NCI-H1694 treated with DMSO at 0.1 percent for 48 hours (cell line): Measurements from ENCODE around the gene RASSF10.

Source experiments
- DNase-seq: peaks from one replicate; lab custom pipeline; 2025; lab: John Stamatoyannopoulos, UW

Gene RASSF10

GRCh38 chr11:13008625-13009475 lies at the start of gene RASSF10:
Gene RASSF10 (plus strand): TSS chr11:13009316. CDS start chr11:13009577, 261 bp downstream.
- DNase-seq: peak; percentile 8

GRCh38 chr11:12961615-12962014 lies 47.5 kb upstream of the RASSF10 start:
- peak; percentile 15 for DNase-seq

DNA sequence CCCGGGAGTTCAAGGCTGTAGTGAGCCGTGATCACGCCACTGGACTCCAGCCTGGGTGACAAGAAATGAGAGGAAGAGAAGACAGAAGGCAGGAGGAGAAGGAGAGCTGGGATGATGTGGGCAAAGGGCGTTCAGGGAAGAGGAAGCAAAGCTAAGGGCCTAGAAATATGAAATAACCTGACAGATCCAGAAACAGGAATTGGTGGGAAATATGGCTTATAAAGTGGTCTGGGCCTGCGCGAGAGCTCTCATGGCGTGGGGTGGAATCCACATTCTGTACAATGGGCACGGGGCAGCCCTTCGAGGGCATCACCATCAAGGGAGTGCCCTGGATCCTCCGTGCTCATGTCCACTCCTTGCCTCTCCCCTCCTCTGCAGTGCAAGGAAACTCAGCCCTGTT lies 46.8 kb upstream of the RASSF10 start:
- no peak for DNase-seq

GRCh38 chr11:12963051-12963450 lies 46.1 kb upstream of the RASSF10 start:
- DNase-seq: no peak

DNA sequence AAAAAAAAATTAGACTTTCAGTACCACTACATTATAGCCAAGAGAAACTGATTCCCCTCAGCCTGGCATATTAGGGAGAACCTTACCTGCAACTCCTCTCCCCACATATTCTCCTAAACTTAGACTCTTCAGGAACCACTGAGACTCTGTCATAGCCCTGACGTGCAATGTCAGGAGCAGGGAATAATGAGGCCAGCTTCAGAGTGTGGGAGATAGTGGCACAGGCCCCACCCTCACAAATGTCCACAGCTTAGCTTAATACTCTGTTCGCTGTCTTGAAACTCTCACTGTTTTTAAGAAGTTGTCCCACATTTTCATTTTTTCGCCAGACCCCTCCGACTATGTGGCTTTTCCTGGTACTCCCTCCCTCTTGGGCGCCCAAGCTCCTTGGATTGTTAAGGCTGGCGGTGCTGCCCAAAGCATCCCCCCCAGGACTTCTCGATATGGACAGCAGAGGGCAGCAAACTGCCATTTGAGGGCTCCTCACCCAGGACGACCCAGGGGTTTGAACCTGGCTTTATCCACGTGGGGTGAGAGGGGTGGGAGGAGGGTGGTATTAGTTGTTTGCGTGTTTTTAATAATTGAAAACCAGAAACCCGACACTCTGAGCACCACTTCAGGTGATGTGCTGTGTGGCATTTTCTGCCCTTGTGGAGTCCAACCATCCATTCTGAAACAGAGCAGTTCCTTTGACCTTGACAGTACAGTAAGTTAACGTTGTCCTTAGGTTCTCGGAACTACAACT lies 45.2 kb upstream of the RASSF10 start:
- peak; percentile 15 for DNase-seq

GRCh38 chr11:12964650-12965049 lies 44.5 kb upstream of the RASSF10 start:
- no peak for DNase-seq

GRCh38 chr11:12966002-12966401 lies 43.1 kb upstream of the RASSF10 start:
- no peak for DNase-seq

- DNase-seq: no peak
Observed at GRCh38 chr11:12968101-12968500, 41.0 kb upstream of the RASSF10 start.

GRCh38 chr11:12968826-12969225 lies 40.3 kb upstream of the RASSF10 start:
- DNase-seq: no peak

GRCh38 chr11:12971955-12972354 lies 37.2 kb upstream of the RASSF10 start:
- DNase-seq: no peak

- no peak for DNase-seq
Observed at GRCh38 chr11:12973528-12974181, 35.5 kb upstream of the RASSF10 start.

- DNase-seq: no peak
Observed at GRCh38 chr11:12975195-12975594, 33.9 kb upstream of the RASSF10 start.

GRCh38 chr11:12979928-12980689 lies 29.0 kb upstream of the RASSF10 start:
- no peak for DNase-seq

GRCh38 chr11:12981676-12982522 lies 27.2 kb upstream of the RASSF10 start:
- no peak for DNase-seq

GRCh38 chr11:12983336-12983735 lies 25.8 kb upstream of the RASSF10 start:
- DNase-seq: no peak

DNA sequence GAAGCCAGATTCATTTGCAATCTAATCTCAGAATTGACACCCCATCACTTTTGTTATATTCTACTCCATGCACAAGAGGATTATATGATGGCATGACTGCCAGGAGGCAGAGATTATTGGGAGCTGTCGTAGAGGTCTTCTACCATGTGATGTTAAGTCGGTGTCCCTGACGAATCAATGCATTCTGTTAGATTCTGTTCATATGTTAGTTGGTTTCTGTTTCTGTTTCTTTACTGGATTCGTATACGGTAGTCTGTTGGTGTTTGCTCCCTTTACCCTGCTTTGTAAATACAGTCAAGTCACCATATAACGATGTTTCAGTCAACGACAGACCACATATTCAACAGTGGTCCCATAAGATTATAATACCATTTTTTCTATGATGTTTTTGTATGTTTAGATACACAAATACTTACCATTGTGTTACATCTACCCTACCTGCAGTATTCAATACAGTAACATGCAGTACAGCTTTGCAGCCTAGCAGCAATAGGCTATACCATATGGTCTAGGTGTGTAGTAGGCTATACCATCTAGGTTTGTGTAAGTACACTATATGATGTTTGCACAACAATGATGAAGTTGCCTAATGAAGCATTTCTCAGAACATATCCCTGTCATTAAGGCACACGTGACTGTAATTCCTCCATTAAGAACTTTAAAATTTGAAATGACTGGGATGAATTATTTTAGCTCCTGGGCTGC lies 22.8 kb upstream of the RASSF10 start:
- DNase-seq: no peak

DNA sequence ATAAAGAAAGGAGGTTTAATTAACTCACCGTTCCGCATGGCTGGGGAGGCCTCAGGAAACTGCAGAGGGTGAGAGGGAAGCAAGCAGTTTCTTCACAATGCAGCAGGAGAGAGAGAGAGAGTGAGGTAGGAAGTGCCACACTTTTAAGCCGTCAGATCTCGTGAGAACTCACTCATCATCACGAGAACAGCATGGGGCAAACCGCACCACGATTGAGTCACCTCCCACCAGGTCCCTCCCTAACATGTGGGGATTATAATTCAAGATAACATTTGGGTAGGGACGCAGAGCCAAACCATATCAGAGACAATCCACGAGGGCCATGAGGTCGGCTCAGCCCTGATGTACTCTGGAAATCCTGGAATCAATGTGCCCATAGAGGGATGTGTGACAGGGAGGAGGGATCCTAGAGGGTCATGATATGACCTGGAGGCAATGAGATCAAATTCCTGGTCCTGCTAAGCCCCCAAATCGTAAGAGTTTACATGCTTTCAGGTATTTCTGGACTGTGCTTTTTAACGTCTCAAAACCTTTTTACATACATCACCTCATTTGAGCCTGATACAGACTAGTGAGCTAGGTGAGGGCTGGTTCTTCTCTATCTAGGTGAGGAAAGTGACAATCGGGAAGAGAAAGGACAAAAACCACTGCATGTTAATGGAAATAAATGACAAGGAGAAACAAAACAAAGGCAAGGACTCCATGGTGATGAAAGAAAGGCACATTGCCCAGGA lies 19.5 kb upstream of the RASSF10 start:
- DNase-seq: no peak

DNA sequence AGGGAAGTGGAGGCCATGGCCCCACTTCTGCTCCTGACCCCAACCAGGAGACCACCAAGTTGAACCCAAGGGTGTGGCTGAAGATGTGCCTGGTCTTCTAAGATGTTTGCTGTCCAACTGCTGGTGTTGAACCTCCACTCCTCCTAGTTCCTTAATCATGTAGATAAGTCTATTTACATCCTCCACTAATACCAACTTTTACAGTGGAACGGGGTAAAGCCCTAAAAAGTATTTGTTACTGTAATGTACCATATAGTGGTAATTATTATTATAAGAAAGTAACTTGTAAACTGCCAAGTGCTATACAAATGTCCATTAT lies 19.0 kb upstream of the RASSF10 start:
- no peak for DNase-seq

GRCh38 chr11:12991426-12991825 lies 17.7 kb upstream of the RASSF10 start:
- DNase-seq: no peak

DNA sequence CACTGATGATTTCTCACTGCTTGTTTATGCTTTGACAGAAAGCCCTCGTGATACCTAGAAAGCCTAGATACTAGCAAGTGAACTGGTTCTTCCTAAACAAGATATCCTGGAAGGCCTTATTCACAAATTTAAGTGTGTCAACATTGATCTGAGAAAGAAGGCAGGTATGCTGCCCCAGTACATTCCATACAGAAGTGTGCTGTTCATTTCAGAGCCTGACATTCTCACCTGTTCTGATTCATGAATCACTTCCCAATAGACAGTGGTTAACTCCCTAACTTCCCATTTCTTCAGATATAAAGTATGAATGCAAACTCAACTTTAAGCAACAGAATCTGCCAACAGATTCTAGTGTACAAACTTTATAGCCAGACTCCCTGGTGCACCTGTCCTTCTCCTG lies 15.5 kb upstream of the RASSF10 start:
- no peak for DNase-seq
